GM21423 (cell line): ENCODE results near the gene MAD1L1.

Source experiments
- ATAC-seq: cut with Tn5 transposase; IDR thresholded peaks from one replicate; pipeline ENCODE4 v1.9.1; 2021; ENCODE audit warnings: mild to moderate bottlenecking, moderate library complexity; ENCODE audit not compliant: unreplicated experiment

The MAD1L1 gene

GRCh38 chr7:2219606-2220005 lies 13.1 kb downstream of the MAD1L1 start:
- no peak for ATAC-seq

GRCh38 chr7:2219136-2219535 lies 13.6 kb downstream of the MAD1L1 start:
- ATAC-seq, result no peak

- ATAC-seq, result no peak
Measured at GRCh38 chr7:2218444-2218785, 14.3 kb downstream of the MAD1L1 start.

GRCh38 chr7:2217716-2218443 lies 14.9 kb downstream of the MAD1L1 start:
- ATAC-seq, result no peak

- no peak for ATAC-seq
Measured at GRCh38 chr7:2217206-2217605, 15.5 kb downstream of the MAD1L1 start.

GRCh38 chr7:2215851-2216250 lies 16.9 kb downstream of the MAD1L1 start:
- no peak for ATAC-seq

- no peak for ATAC-seq
Measured at GRCh38 chr7:2214636-2215035, 18.1 kb downstream of the MAD1L1 start.

GRCh38 chr7:2213551-2214215 lies 19.1 kb downstream of the MAD1L1 start:
- no peak for ATAC-seq

- no peak for ATAC-seq
Measured at GRCh38 chr7:2212906-2213305, 19.8 kb downstream of the MAD1L1 start.

GRCh38 chr7:2211926-2212325 lies 20.8 kb downstream of the MAD1L1 start:
- ATAC-seq, result no peak

GRCh38 chr7:2211259-2211880 lies 21.4 kb downstream of the MAD1L1 start:
- ATAC-seq, result no peak

GRCh38 chr7:2210551-2211258 lies 22.0 kb downstream of the MAD1L1 start:
- no peak for ATAC-seq

GRCh38 chr7:2209961-2210323 lies 22.8 kb downstream of the MAD1L1 start:
- ATAC-seq, result no peak

GRCh38 chr7:2209146-2209960 lies 23.4 kb downstream of the MAD1L1 start:
- peak; percentile 48 for ATAC-seq

GRCh38 chr7:2208712-2209111 lies 24.0 kb downstream of the MAD1L1 start:
- ATAC-seq, result no peak

GRCh38 chr7:2205036-2205780 lies 27.5 kb downstream of the MAD1L1 start:
- ATAC-seq, result no peak

- ATAC-seq, result no peak
Measured at GRCh38 chr7:2204446-2204845, 28.3 kb downstream of the MAD1L1 start.

GRCh38 chr7:2203766-2204300 lies 28.9 kb downstream of the MAD1L1 start:
- ATAC-seq, result no peak

GRCh38 chr7:2202901-2203765 lies 29.6 kb downstream of the MAD1L1 start:
- no peak for ATAC-seq
